HL-60 (cell line): ENCODE measurements around the gene CST8.
"Not testable (repeated sequence)": the region's sequence is repeated elsewhere in the genome, so short reads cannot be mapped to it uniquely, and the experiment has no call there.

ENCODE experiments used
- DNase-seq, 2 experiments: peaks; one replicate each; pipeline ENCODE4 v3.0.0-alpha.2; 2010 to 2020; ENCODE audit warnings: low read depth in 1 of 2, low spot score in 1 of 2
- H3K27ac ChIP-seq: fragments of 250-450 bp; sonication (Bioruptor Pico); replicated peaks from 2 replicates; pipeline ENCODE4 v1.5.1; 2020; ENCODE audit warnings: mild to moderate bottlenecking, moderate library complexity
- H3K27me3 ChIP-seq: fragments of 250-450 bp; sonication (Bioruptor Pico); 2 replicates; pipeline ENCODE4 v1.5.1; 2021; ENCODE audit warnings: mild to moderate bottlenecking, moderate library complexity; ENCODE audit not compliant: insufficient read depth, poor library complexity, severe bottlenecking
- H3K4me3 ChIP-seq: replicated peaks from 2 replicates; pipeline ENCODE4 v1.5.1; 2011; ENCODE audit warnings: mild to moderate bottlenecking, control low read depth, low read length; ENCODE audit not compliant: insufficient read depth
- CTCF ChIP-seq: IDR thresholded peaks from one replicate; pipeline ENCODE4 v1.5.1; 2011; ENCODE audit warnings: low read length, control low read depth, inconsistent platforms; ENCODE audit not compliant: insufficient read depth
- GABPA ChIP-seq: IDR thresholded peaks from 2 replicates; pipeline ENCODE4 v1.6.1; 2012; ENCODE audit warnings: low read depth
- POLR2AphosphoS5 ChIP-seq: IDR thresholded peaks from 2 replicates; pipeline ENCODE4 v1.6.1; 2012; ENCODE audit warnings: low read depth
- SPI1 ChIP-seq: IDR thresholded peaks from 2 replicates; pipeline ENCODE4 v1.6.1; 2012; ENCODE audit warnings: low read depth, mild to moderate bottlenecking, borderline replicate concordance
- TF ChIP-seq, protein P1 (sequence below): IDR thresholded peaks from 2 replicates; pipeline ENCODE4 v1.6.1; 2012; ENCODE audit warnings: low read depth; ENCODE audit not compliant: insufficient replicate concordance

The CST8 gene

DNA sequence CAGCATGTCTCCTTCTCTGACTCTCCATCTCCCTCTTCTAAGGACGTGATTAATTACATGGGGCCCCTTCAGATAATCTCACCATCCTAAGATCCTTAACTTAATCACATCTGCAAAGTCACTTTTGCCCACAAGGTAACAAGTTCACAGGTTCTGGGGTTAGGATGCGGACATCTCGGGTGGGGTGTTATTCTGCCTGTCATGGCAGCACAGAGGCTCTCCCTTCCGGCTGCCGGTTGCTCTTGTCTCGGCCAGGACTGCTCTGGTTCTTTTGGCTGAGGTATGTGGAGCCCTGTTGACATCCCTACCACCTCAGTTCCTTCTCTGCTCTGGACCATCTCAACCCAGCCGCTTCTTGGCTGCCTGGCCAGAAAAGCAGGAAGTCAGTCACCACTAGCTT lies 34.0 kb upstream of the CST8 start:
- Histone ChIP-seq H3K27me3 (peaks cover under 1% of the 10 kb centered on the region), H3K4me3 (no peak overlapping the region), H3K27ac (no peak overlapping the region)
- TF ChIP-seq CTCF, result no peak
- no peak for TF ChIP-seq POLR2AphosphoS5
- TF ChIP-seq, protein P1, sequence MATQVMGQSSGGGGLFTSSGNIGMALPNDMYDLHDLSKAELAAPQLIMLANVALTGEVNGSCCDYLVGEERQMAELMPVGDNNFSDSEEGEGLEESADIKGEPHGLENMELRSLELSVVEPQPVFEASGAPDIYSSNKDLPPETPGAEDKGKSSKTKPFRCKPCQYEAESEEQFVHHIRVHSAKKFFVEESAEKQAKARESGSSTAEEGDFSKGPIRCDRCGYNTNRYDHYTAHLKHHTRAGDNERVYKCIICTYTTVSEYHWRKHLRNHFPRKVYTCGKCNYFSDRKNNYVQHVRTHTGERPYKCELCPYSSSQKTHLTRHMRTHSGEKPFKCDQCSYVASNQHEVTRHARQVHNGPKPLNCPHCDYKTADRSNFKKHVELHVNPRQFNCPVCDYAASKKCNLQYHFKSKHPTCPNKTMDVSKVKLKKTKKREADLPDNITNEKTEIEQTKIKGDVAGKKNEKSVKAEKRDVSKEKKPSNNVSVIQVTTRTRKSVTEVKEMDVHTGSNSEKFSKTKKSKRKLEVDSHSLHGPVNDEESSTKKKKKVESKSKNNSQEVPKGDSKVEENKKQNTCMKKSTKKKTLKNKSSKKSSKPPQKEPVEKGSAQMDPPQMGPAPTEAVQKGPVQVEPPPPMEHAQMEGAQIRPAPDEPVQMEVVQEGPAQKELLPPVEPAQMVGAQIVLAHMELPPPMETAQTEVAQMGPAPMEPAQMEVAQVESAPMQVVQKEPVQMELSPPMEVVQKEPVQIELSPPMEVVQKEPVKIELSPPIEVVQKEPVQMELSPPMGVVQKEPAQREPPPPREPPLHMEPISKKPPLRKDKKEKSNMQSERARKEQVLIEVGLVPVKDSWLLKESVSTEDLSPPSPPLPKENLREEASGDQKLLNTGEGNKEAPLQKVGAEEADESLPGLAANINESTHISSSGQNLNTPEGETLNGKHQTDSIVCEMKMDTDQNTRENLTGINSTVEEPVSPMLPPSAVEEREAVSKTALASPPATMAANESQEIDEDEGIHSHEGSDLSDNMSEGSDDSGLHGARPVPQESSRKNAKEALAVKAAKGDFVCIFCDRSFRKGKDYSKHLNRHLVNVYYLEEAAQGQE, result no peak
- TF ChIP-seq GABPA, result no peak
- TF ChIP-seq SPI1, result no peak
- no peak for DNase-seq

- TF ChIP-seq CTCF, result no peak
- TF ChIP-seq GABPA, result no peak
- TF ChIP-seq POLR2AphosphoS5, result no peak
- TF ChIP-seq, protein P1, result no peak
- Histone ChIP-seq H3K27ac (no peak overlapping the region), H3K4me3 (no peak overlapping the region), H3K27me3 (peaks cover 3% of the 10 kb centered on the region)
- no peak for DNase-seq
These were observed 31.3 kb upstream of the CST8 start for GRCh38 chr20:23459461-23460150.

DNA sequence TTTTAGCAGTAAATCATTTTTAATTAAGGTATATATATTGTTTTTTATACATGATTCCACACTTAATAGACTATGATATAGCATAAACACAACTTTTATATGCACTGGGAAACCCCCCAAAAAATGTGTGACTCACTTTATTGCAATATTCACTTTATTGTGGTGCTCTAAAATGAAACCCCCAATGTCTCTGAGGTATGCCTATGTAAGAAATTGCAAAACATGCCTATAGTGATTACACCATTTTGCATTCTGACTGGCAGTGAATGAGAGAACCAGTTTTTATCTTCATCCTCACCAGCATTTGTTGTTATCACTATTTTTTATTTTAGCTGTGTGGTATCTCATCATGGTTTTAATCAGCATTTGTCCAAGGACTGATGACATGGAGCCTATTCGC lies 29.7 kb upstream of the CST8 start:
- Histone ChIP-seq H3K27me3 (peaks cover 3% of the 10 kb centered on the region), H3K4me3 (no peak overlapping the region), H3K27ac (no peak overlapping the region)
- no peak for DNase-seq
- TF ChIP-seq CTCF (no peak), SPI1 (no peak), GABPA (no peak), POLR2AphosphoS5 (no peak)
- TF ChIP-seq, protein P1, result no peak

DNA sequence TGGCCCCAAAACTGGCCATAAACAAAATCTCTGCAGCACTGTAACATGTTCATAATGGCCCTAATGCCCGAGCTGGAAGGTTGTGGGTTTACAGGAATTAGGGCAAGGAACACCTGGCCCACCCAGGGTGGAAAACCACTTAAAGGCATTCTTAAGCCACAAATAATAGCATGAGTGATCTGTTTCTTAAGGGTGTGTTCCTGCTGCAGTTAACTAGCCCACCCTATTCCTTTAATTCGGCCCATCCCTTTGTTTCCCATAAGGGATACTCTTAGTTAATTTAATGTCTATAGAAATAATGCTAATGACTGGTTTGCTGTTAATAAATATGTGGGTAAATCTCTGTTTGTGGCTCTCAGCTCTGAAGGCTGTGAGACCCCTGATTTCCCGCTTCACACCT lies 24.0 kb upstream of the CST8 start:
- H3K4me3 ChIP-seq, DNase-seq, H3K27me3 ChIP-seq, H3K27ac ChIP-seq: not testable (repeated sequence)

DNA sequence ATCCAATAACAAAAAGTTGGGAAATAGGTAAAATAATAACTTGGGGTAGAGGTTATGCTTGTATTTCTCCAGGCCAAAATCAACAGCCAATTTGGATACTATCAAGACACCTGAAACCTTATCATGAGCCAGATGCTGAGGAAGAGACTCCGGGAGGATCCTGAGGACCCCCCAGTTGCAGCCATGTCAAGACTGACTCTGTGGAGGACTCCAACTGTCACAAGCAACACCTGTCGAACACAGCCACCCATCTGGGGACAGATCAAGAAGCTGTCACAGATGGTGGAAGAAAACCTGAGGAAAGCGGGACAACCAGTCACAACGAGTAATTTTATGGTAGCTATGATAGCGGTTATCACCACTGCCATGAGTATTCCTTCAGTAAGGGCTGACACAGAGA lies 18.6 kb upstream of the CST8 start:
- not testable (repeated sequence) for H3K27ac ChIP-seq, H3K4me3 ChIP-seq, DNase-seq, H3K27me3 ChIP-seq

- DNase-seq, H3K27me3 ChIP-seq, H3K27ac ChIP-seq, H3K4me3 ChIP-seq: not testable (repeated sequence)
These were observed 17.6 kb upstream of the CST8 start for GRCh38 chr20:23473293-23473692.
